ENCODE results near the gene LDB3. TPM values are rescaled to one million over a fixed set of nuclear protein-coding genes. Genes with fewer than 3 reads are reported as not detected.

The LDB3 gene
- total and polyA plus RNA-seq, 5 donors from 2014 or later: not detected

- Histone ChIP-seq H3K27ac (ENCODE audit: insufficient read depth, low read length, poor library complexity, severe bottlenecking) (no peak overlapping the region), H3K27me3 (ENCODE audit: control insufficient read depth, insufficient read depth, low read length) (no peaks in the 10 kb centered on the region), H3K4me3 (ENCODE audit: low read depth, low read length) (no peak overlapping the region), H3K36me3 (ENCODE audit: control insufficient read depth, insufficient read depth, low read length) (no peaks in the 10 kb centered on the region), H3K4me1 (ENCODE audit: control insufficient read depth, insufficient read depth, low read length, poor library complexity, severe bottlenecking) (no peaks in the 10 kb centered on the region), H3K9me3 (ENCODE audit: control insufficient read depth in 2 of 2, low read length in 2 of 2) (no peaks in the 10 kb centered on the region)
- H3K9me3 Mint-ChIP-seq: peaks cover 0 to 2% (median 0%) of the 10 kb centered on the region in 7 donors
- H3K36me3 Mint-ChIP-seq: no peaks in the 10 kb centered on the region
- peaks cover 10% of the 10 kb centered on the region for H3K27me3 Mint-ChIP-seq
- peaks cover 0 to 7% (median 3%) of the 10 kb centered on the region in 4 donors for H3K4me1 Mint-ChIP-seq
- H3K27ac Mint-ChIP-seq: no peak overlapping the region
- no peak for ATAC-seq (ENCODE audit: low read depth in 2 of 2)
- no peak for DNase-seq
- H3K4me3 Mint-ChIP-seq: no peak overlapping the region
These were observed 57.8 kb downstream of the LDB3 start for GRCh38 chr10:86725980-86726676.

GRCh38 chr10:86726677-86726999 lies 58.3 kb downstream of the LDB3 start:
- no peak overlapping the region for H3K4me3 Mint-ChIP-seq
- ATAC-seq (ENCODE audit: low read depth in 2 of 2): no peak

GRCh38 chr10:86727470-86727869 lies 59.2 kb downstream of the LDB3 start:
- no peaks in the 10 kb centered on the region for H3K36me3 ChIP-seq (ENCODE audit: control insufficient read depth, insufficient read depth, low read length)
- H3K4me1 ChIP-seq (ENCODE audit: control insufficient read depth, insufficient read depth, low read length, poor library complexity, severe bottlenecking): no peaks in the 10 kb centered on the region
- ATAC-seq (ENCODE audit: low read depth in 2 of 2) (no peak), DNase-seq (no peak)
- H3K4me1 Mint-ChIP-seq: peaks cover 0 to 6% (median 3%) of the 10 kb centered on the region in 4 donors
- no peak overlapping the region for H3K27ac Mint-ChIP-seq
- H3K9me3 Mint-ChIP-seq: peaks cover 0 to 2% (median 0%) of the 10 kb centered on the region in 7 donors
- H3K36me3 Mint-ChIP-seq: no peaks in the 10 kb centered on the region
- H3K27ac ChIP-seq (ENCODE audit: insufficient read depth, low read length, poor library complexity, severe bottlenecking): no peak overlapping the region
- H3K9me3 ChIP-seq (ENCODE audit: control insufficient read depth in 2 of 2, low read length in 2 of 2): no peaks in the 10 kb centered on the region
- H3K4me3 ChIP-seq (ENCODE audit: low read depth, low read length): no peak overlapping the region
- H3K4me3 Mint-ChIP-seq: no peak overlapping the region
- peaks cover 10% of the 10 kb centered on the region for H3K27me3 Mint-ChIP-seq
- no peaks in the 10 kb centered on the region for H3K27me3 ChIP-seq (ENCODE audit: control insufficient read depth, insufficient read depth, low read length)

More at GRCh38 chr10:86726677-86726999, 58.3 kb downstream of the LDB3 start:
- no peak for DNase-seq
- Mint-ChIP-seq H3K4me1 (peaks cover 0 to 6% (median 3%) of the 10 kb centered on the region in 4 donors), H3K27me3 (peaks cover 10% of the 10 kb centered on the region), H3K9me3 (peaks cover 0 to 2% (median 0%) of the 10 kb centered on the region in 7 donors), H3K36me3 (no peaks in the 10 kb centered on the region), H3K27ac (peak overlapping the region in 1 of 3 donors; percentile 29)
- Histone ChIP-seq H3K4me1 (ENCODE audit: control insufficient read depth, insufficient read depth, low read length, poor library complexity, severe bottlenecking) (no peaks in the 10 kb centered on the region), H3K9me3 (ENCODE audit: control insufficient read depth in 2 of 2, low read length in 2 of 2) (no peaks in the 10 kb centered on the region), H3K36me3 (ENCODE audit: control insufficient read depth, insufficient read depth, low read length) (no peaks in the 10 kb centered on the region), H3K27ac (ENCODE audit: insufficient read depth, low read length, poor library complexity, severe bottlenecking) (no peak overlapping the region), H3K4me3 (ENCODE audit: low read depth, low read length) (no peak overlapping the region), H3K27me3 (ENCODE audit: control insufficient read depth, insufficient read depth, low read length) (no peaks in the 10 kb centered on the region)

GRCh38 chr10:86728056-86728455 lies 59.7 kb downstream of the LDB3 start:
- Mint-ChIP-seq H3K4me3 (no peak overlapping the region), H3K4me1 (peaks cover 0 to 6% (median 2%) of the 10 kb centered on the region in 4 donors), H3K36me3 (no peaks in the 10 kb centered on the region), H3K9me3 (peaks cover 0 to 2% (median 0%) of the 10 kb centered on the region in 7 donors), H3K27ac (no peak overlapping the region), H3K27me3 (peaks cover 9% of the 10 kb centered on the region)
- H3K27ac ChIP-seq (ENCODE audit: insufficient read depth, low read length, poor library complexity, severe bottlenecking): no peak overlapping the region
- H3K4me3 ChIP-seq (ENCODE audit: low read depth, low read length): no peak overlapping the region
- DNase-seq (no peak), ATAC-seq (ENCODE audit: low read depth in 2 of 2) (no peak)
- H3K9me3 ChIP-seq (ENCODE audit: control insufficient read depth in 2 of 2, low read length in 2 of 2): no peaks in the 10 kb centered on the region
- no peaks in the 10 kb centered on the region for H3K27me3 ChIP-seq (ENCODE audit: control insufficient read depth, insufficient read depth, low read length)
- H3K36me3 ChIP-seq (ENCODE audit: control insufficient read depth, insufficient read depth, low read length): no peaks in the 10 kb centered on the region
- H3K4me1 ChIP-seq (ENCODE audit: control insufficient read depth, insufficient read depth, low read length, poor library complexity, severe bottlenecking): no peaks in the 10 kb centered on the region

- H3K27ac Mint-ChIP-seq: no peak overlapping the region
- H3K4me3 ChIP-seq (ENCODE audit: low read depth, low read length): no peak overlapping the region
- ATAC-seq (ENCODE audit: low read depth in 2 of 2) (no peak), DNase-seq (no peak)
- no peaks in the 10 kb centered on the region for H3K4me1 Mint-ChIP-seq
- H3K9me3 ChIP-seq (ENCODE audit: control insufficient read depth in 2 of 2, low read length in 2 of 2): no peaks in the 10 kb centered on the region
- H3K36me3 Mint-ChIP-seq: no peaks in the 10 kb centered on the region
- peaks cover 10% of the 10 kb centered on the region for H3K27me3 Mint-ChIP-seq
- no peak overlapping the region for H3K4me3 Mint-ChIP-seq
- H3K27me3 ChIP-seq (ENCODE audit: control insufficient read depth, insufficient read depth, low read length): no peaks in the 10 kb centered on the region
- no peaks in the 10 kb centered on the region for H3K4me1 ChIP-seq (ENCODE audit: control insufficient read depth, insufficient read depth, low read length, poor library complexity, severe bottlenecking)
- no peaks in the 10 kb centered on the region for H3K36me3 ChIP-seq (ENCODE audit: control insufficient read depth, insufficient read depth, low read length)
- H3K9me3 Mint-ChIP-seq: peaks cover 0 to 3% (median 0%) of the 10 kb centered on the region in 7 donors
- no peak overlapping the region for H3K27ac ChIP-seq (ENCODE audit: insufficient read depth, low read length, poor library complexity, severe bottlenecking)
These were observed 61.4 kb downstream of the LDB3 start for GRCh38 chr10:86729677-86730076.

GRCh38 chr10:86730227-86730626 lies 61.9 kb downstream of the LDB3 start:
- ATAC-seq (ENCODE audit: low read depth in 2 of 2) (no peak), DNase-seq (no peak)
- no peaks in the 10 kb centered on the region for H3K36me3 Mint-ChIP-seq
- Histone ChIP-seq H3K4me3 (ENCODE audit: low read depth, low read length) (no peak overlapping the region), H3K27ac (ENCODE audit: insufficient read depth, low read length, poor library complexity, severe bottlenecking) (no peak overlapping the region), H3K9me3 (ENCODE audit: control insufficient read depth in 2 of 2, low read length in 2 of 2) (no peaks in the 10 kb centered on the region), H3K4me1 (ENCODE audit: control insufficient read depth, insufficient read depth, low read length, poor library complexity, severe bottlenecking) (no peaks in the 10 kb centered on the region), H3K36me3 (ENCODE audit: control insufficient read depth, insufficient read depth, low read length) (no peaks in the 10 kb centered on the region), H3K27me3 (ENCODE audit: control insufficient read depth, insufficient read depth, low read length) (no peaks in the 10 kb centered on the region)
- H3K27me3 Mint-ChIP-seq: peaks cover 15% of the 10 kb centered on the region
- H3K27ac Mint-ChIP-seq: no peak overlapping the region
- no peak overlapping the region for H3K4me3 Mint-ChIP-seq
- no peaks in the 10 kb centered on the region for H3K4me1 Mint-ChIP-seq
- peaks cover 0 to 3% (median 0%) of the 10 kb centered on the region in 7 donors for H3K9me3 Mint-ChIP-seq

GRCh38 chr10:86732771-86733170 lies 64.5 kb downstream of the LDB3 start:
- H3K4me1 ChIP-seq (ENCODE audit: control insufficient read depth, insufficient read depth, low read length, poor library complexity, severe bottlenecking): no peaks in the 10 kb centered on the region
- H3K4me3 Mint-ChIP-seq: no peak overlapping the region
- no peak for ATAC-seq (ENCODE audit: low read depth in 2 of 2)

GRCh38 chr10:86733260-86733671 lies 65.0 kb downstream of the LDB3 start:
- Histone ChIP-seq H3K36me3 (ENCODE audit: control insufficient read depth, insufficient read depth, low read length) (no peaks in the 10 kb centered on the region), H3K9me3 (ENCODE audit: control insufficient read depth in 2 of 2, low read length in 2 of 2) (no peaks in the 10 kb centered on the region), H3K4me3 (ENCODE audit: low read depth, low read length) (no peak overlapping the region), H3K27me3 (ENCODE audit: control insufficient read depth, insufficient read depth, low read length) (no peaks in the 10 kb centered on the region), H3K27ac (ENCODE audit: insufficient read depth, low read length, poor library complexity, severe bottlenecking) (no peak overlapping the region), H3K4me1 (ENCODE audit: control insufficient read depth, insufficient read depth, low read length, poor library complexity, severe bottlenecking) (no peaks in the 10 kb centered on the region)
- ATAC-seq (ENCODE audit: low read depth in 2 of 2) (no peak), DNase-seq (no peak)
- Mint-ChIP-seq H3K36me3 (no peaks in the 10 kb centered on the region), H3K27me3 (peaks cover 21% of the 10 kb centered on the region), H3K27ac (no peak overlapping the region), H3K4me1 (no peaks in the 10 kb centered on the region), H3K4me3 (no peak overlapping the region), H3K9me3 (peaks cover 0 to 1% (median 0%) of the 10 kb centered on the region in 7 donors)

More at GRCh38 chr10:86732771-86733170, 64.5 kb downstream of the LDB3 start:
- Histone ChIP-seq H3K4me3 (ENCODE audit: low read depth, low read length) (no peak overlapping the region), H3K36me3 (ENCODE audit: control insufficient read depth, insufficient read depth, low read length) (no peaks in the 10 kb centered on the region), H3K27me3 (ENCODE audit: control insufficient read depth, insufficient read depth, low read length) (no peaks in the 10 kb centered on the region), H3K27ac (ENCODE audit: insufficient read depth, low read length, poor library complexity, severe bottlenecking) (no peak overlapping the region), H3K9me3 (ENCODE audit: control insufficient read depth in 2 of 2, low read length in 2 of 2) (no peaks in the 10 kb centered on the region)
- peaks cover 0 to 1% (median 0%) of the 10 kb centered on the region in 7 donors for H3K9me3 Mint-ChIP-seq
- no peak for DNase-seq
- no peaks in the 10 kb centered on the region for H3K4me1 Mint-ChIP-seq
- H3K27me3 Mint-ChIP-seq: peaks cover 21% of the 10 kb centered on the region
- H3K27ac Mint-ChIP-seq: no peak overlapping the region
- no peaks in the 10 kb centered on the region for H3K36me3 Mint-ChIP-seq
